GM18499 (cell line): Measurements from ENCODE around the gene KREMEN2.
"Not testable (repeated sequence)": the region's sequence is repeated elsewhere in the genome, so short reads cannot be mapped to it uniquely, and the experiment has no call there.

Experiments
- ATAC-seq: cut with Tn5 transposase; IDR thresholded peaks from one replicate; pipeline ENCODE4 v1.9.1; 2021; ENCODE audit warnings: moderate number of reproducible peaks; ENCODE audit not compliant: insufficient read depth, unreplicated experiment

Gene KREMEN2, protein sequence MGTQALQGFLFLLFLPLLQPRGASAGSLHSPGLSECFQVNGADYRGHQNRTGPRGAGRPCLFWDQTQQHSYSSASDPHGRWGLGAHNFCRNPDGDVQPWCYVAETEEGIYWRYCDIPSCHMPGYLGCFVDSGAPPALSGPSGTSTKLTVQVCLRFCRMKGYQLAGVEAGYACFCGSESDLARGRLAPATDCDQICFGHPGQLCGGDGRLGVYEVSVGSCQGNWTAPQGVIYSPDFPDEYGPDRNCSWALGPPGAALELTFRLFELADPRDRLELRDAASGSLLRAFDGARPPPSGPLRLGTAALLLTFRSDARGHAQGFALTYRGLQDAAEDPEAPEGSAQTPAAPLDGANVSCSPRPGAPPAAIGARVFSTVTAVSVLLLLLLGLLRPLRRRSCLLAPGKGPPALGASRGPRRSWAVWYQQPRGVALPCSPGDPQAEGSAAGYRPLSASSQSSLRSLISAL

DNA sequence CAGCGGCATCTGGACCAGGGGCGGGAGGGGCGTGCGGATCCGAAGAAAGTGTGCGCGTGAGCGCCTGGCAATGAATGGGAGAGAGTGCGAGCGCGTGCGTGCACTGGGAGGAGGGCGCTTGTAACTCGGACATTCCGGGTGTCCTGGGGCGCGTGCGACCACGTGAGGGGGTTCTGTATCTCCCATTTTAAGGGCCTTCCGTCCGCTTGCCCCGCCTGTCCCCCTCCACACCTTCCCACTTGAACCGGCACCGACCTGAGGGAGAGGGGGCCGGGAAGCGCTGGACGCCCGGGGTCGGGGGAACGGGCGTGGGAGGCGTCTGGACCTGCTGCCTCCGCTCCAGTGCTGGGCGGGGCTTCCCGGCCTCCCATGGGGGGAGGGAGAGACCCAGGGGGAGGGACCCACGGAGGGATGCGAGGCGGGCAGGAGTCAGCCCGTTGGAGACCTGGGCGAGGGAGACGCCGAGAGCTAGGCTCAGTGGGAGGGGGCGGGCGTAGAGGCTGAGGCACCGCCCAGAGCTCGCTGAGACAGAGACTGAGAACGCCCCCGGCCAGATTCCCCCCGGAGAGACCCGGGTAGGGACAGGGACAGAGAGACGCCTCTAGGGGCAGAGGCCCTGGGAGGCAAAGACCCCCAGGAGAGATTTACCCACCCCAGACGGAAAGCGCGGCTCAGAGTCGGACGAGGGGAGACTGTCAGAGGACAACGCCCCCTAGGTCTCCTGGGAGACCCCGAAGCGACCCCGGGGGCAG lies at the start of gene KREMEN2:
Gene KREMEN2, plus strand, starts transcription at position 553 of the 752 bp plus-strand sequence. CDS start 246 bp downstream, outside the sequence.
- no peak for ATAC-seq

DNA sequence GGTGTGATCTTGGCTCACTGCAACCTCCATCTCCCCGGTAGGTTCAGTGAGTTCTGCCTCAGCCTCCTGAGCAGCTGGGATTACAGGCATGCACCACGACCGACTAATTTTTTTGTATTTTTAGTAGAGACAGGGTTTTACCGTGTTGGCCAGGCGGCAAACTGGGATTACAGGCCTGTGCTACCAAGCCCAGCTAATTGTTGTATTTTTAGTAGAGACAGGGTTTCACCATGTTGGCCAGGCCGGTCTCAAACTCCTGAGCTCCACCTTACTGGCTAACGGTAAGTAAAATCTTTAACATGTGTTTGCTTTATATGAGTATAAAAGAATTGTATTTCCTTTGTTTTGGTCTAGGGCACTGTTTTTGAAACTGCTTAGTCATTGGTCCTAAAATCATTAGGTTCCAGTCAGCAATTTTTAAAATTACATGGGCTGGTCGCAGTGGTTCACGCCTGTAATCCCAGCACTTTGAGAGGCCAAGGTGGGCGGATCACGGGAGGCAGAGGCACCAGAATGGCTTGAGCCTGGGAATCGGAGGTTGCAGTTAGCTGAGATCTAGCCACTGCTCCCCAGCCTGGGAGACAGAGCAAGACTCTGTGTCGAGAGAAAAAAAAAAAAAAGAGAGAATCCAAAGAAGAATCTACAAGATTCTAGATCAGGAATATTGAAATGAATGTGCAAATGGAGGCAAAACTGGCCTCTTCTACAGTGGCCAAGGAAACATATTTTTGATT lies 48.7 kb upstream of the KREMEN2 start:
- ATAC-seq = no peak

DNA sequence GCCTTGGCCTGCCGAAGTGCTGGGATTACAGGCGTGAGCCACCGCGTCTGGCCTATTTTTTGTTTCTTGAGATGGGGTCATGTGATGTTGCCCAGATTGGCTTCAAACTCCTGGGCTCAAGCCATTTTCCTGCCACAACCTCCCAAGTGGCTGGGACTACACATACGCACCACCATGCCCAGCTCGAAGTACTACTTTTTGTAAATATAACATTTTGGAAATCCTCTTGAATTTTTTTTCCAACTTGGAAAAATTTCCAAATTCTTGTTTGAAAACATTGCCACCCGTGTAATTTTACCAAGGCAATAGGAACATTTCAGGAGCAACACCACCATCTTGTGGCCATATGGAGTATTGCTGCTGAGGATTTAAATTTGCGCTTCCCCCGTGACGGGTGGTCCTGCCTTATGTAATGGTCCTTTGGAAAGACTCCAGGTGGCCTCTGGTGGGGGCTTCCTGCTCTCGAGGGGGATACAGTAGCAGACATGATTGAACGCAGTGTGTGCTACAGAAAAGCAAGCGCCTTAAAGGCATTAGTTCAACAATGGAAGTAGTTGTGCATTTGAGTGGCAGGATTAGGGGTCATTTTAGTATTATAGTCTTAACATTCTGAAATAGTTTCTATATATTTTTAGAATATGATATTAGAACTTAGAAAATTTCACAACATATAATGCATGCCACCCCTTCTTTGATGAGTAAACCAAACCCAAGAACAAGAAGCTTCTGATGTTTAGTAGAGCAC lies 44.4 kb upstream of the KREMEN2 start:
- ATAC-seq = no peak

DNA sequence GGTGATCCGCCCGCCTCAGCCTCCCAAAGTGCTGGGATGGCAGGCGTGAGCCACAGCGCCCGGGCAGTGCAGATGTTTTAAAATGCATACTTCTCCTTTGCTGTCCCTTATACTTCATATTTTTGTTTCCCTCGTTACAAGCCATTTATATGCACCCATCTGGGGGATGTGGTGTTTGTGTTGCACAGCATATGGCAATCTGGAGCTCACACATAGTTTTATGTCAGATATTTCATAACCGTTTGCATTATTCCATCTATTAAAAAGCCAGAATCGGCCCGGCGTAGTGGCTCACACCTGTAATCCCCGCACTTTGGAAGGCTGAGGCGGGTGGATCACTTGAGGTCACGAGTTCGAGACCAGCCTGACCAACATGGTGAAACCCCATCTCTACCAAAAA lies 40.6 kb upstream of the KREMEN2 start:
- no peak for ATAC-seq

DNA sequence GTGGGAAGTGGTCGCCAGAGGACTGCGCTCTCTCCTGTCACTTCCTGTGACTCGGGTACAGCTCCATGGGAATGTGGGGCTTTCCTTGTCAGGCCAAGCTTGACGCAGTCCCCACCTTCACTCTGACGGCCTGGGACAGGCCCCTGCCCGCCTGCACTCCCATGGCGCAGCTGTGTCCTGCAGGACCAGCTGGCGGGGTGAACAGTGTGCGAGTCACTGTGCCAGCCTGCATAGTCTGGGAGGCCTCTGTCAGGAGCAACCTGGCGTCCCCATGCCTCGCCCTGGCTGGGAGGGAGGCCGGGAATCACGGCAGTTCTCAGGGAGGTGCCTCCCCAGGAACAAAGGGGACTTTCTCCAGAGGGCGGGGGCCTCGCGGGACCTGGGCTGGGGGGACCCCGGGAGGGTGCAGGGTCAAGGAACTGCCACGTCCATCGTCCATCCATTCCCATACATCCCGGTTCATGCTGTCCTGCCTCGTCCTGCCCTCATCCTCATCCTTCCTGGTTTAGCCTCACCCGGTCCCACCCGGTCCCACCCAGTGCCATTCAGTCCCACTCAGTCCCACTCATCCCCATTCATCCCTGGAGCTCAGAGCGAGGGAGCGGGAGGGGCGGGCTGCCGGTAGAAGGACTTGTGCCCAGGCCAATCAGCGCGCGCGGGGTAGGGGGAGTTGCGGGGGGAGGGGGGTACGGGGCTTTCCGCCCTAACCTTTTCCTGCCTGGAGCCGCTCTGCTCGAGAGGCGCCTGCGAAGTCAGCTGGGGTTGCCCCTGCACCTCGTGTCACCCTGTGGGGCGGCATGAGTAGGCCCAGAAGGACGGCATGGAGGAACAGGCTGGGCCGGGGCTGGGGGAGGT lies 38.9 kb upstream of the KREMEN2 start:
- ATAC-seq = no peak

DNA sequence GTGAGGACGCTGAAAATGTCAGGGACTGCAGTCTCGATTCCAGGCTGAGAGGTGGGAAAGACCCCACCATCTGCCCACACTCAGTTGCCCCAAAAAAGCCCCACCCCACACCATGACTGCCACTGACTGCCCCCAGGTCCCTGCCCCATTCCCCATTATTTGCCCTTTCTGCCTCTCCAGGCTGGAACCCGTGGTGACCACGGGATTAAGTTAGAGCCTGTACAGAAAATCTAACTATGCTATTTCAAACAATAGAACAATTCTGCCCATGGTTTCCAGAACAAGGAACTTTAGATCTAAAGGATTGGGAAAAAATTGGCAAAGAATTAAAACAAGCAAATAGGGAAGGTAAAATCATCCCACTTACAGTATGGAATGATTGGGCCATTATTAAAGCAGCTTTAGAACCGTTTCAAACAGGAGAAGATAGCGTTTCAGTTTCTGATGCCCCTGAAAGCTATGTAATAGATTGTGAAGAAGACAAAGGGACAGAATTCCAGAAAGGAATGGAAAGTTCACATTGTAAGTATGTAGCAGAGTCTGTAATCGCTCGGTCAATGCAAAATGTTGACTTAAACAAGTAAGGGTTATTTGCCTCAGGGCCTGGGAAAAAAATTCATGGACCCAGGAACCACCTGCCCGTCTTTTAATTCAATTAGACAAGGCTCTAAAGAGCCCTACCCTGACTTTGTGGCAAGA lies 38.0 kb upstream of the KREMEN2 start:
- ATAC-seq = no peak

DNA sequence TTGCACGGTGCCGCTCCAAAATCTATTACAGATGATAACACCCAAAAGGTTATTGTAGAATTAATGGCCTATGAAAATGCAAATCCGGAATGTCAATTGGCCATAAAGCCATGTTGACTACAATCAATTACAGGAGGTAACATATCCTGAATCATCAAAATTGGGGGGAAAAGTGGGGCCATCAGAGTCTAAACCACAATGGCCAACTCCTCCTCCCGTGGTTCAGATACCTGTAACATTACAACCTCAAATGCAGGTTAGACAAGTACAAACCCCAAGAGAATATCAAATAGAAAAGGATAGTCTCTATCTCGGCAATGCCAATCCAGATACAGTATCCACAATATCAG lies 37.5 kb upstream of the KREMEN2 start:
- ATAC-seq = no peak

DNA sequence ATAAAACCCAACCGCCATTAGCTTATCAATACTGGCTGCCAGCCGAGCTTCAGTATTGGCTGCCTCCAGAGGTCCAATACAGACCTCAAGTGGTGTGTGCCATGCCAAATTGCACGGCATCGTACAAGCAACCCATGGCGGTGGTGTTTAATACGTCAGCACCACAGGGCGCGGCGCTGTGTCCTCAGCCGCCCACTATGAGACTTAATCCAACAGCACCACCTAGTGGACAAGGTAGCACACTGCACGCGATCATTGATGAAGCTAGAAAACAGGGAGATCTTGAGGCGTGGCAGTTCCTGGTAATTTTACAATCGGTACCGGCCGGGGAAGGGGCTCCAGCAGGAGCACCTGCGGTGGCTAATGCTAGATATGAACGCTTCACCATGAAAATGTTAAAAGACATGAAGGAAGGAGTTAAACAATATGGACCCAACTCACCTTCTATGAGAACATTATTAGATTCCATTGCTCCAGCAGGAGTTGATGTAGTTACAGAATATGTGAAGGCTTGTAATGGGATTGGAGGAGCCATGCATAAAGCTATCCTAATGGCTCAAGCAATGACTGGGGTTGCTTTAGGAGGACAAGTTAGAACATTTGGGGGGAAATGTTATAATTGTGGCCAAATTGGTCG lies 36.9 kb upstream of the KREMEN2 start:
- ATAC-seq = no peak

DNA sequence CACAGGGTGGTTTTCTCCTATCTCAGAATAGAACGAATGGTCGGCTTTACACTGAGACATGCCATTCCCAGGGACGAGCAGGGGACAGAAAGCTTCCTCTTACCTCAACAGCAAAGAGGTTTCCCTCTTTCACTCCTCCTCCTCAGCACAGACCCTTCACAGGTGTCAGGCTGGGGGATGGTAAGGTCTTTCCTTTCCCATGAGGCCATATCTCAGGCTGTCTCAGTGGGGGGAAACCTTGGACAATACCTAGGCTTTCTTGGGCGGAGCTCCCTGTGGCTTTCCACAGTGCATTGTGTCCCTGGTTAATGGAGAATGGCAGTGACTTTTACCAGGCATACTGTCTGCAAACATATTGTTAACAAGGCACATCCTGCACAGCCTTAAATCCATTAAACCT lies 35.9 kb upstream of the KREMEN2 start:
- not testable (repeated sequence) for ATAC-seq

DNA sequence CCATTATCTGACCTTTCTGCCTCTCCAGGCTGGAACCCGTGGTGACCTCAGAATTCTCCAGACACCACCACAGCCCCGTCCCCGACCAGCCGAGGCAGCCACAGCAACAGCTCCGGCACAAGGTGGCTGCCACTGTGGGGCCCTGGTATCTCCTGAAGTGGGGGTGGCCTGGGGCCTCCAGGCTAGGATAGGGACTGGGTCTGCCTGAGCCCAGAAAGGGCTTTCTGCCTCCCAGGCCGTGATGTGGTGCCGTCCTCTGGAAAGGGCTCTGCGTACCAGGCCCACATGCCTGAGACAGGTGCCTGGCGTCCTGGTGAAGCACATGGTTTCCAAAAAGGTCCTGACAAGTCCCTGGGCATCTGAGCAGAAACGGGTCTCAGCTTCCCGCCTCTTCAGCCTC lies 35.3 kb upstream of the KREMEN2 start:
- no peak for ATAC-seq

DNA sequence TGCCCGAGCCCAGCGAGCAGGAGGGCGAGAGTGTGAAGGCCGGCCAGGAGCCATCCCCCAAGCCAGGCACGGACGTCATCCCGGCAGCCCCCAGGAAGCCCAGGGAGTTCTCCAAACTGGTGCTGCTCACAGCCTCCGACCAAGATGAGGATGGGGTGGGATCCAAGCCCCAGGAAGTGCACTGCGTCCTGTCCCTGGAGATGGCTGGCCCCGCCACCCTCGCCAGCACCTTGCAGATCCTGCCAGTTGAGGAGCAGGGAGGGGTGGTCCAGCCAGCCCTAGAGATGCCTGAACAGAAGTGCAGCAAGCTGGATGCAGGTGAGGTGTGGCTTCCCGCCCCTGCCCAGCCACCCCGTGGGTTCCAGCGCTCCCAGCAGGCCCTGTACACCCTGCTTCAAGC lies 34.4 kb upstream of the KREMEN2 start:
- no peak for ATAC-seq

DNA sequence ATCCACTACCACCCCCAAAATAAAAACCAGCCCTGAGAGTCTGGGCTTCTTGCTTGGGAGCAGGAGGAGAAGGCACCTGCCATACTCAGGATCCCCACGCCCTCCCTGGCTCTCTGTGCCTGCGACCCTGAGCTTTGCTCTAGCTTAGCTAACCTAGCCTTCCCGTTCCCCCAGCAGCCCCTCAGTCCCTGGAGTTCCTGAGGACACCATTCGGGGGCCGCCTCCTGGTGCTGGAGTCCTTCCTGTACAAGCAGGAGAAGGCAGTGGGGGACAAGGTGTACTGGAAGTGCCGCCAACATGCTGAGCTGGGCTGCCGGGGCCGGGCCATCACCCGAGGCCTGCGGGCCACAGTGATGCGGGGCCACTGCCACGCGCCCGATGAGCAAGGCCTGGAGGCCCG lies 33.8 kb upstream of the KREMEN2 start:
- no peak for ATAC-seq

DNA sequence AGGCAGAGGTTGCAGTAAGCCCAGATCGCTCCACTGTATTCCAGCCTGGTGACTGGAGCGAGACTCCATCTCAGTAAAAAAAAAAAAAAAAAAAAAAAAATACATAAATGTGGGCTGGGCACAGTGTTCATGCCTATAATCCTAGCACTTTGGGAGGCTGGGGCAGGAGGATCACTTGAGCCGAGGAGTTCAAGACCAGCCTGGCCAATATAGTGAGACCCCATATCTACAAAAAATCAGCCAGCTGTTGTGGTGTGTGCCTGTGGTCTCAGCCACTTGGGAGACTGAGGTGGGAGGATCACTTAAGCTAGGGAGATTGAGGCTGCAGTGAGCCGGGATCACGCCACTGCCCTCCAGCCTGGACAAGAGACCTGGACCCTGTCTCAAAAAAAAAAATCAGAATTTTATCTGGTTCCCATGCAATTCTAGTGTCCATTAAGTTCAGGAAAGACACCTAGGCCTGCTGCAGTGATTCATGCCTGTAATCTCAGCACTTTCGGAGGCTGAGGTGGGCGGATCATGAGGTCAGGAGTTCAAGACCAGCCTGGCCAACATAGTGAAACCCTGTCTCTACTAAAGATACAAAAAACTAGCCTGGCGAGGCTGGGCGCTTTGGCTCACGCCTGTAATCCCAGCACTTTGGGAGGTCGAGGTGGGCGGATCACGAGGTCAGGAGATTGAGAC lies 32.7 kb upstream of the KREMEN2 start:
- ATAC-seq = not testable (repeated sequence)

DNA sequence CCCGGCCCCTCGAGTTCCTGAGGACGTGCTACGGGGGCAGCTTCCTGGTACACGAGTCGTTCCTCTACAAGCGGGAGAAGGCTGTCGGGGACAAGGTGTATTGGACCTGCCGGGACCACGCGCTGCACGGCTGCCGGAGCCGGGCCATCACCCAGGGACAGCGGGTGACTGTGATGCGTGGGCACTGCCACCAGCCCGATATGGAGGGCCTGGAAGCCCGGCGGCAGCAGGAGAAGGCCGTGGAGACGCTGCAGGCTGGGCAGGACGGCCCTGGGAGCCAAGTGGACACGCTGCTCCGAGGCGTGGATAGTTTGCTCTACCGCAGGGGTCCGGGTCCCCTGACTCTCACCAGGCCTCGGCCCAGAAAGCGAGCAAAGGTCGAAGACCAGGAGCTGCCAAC lies 30.9 kb upstream of the KREMEN2 start:
- no peak for ATAC-seq

DNA sequence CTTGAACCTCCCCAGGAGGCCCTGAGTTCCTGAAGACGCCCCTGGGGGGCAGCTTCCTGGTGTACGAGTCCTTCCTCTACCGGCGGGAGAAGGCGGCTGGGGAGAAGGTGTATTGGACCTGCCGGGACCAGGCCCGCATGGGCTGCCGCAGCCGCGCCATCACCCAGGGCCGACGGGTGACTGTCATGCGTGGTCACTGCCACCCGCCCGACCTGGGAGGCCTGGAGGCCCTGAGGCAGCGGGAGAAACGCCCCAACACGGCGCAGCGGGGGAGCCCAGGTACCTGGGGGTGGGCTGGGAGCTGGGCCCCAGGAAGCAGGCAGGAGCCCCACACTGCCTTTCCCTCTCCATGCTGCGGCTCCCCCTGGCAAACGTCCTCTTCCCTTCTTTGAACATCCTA lies 30.4 kb upstream of the KREMEN2 start:
- no peak for ATAC-seq

DNA sequence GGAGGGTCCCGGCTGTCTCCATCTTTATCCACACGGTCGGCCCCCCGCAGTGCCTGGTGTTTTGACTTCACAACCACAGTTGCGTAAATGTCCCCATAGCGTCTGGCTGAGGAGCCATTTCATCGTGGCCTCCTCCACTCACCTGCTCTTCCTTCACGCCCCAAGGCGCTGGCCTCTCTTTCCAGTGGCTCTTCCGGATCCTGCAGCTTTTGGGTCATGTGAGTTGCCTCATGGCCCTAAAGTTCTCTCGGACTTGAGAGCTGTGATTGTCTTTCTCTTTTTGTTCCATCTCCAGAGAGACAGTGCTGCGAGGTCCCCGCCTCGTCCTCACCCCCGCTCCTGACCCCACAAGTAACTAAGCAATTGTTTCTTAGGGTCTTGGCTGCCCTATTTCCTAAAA lies 29.6 kb upstream of the KREMEN2 start:
- no peak for ATAC-seq

DNA sequence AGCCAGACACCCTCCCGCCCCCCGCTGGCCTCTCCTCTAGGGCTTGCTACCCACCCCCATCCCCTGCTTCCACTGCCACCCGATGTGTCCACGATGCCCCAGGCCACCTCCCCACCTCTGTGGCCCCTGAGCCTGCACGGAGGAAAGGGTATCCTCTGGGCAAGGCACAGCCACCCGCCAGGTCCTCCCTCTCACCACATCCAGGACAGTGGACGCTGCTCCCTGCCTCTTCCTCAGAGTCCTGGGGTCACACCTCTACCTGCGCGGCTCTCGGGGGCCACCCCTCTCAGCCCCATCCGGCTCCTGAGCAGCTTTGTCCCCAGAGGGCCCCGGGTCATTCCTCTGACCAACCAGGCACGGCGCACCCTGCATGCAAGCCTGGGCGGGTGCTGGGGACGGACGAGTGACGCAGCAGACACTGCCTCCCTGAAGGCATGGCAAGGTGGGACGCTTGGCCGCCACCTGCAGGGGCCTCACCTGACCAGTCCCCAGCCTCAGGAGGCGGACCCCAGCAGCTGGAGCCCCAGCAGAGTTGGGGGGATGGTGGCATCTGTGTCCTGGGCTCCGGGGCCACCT lies 27.6 kb upstream of the KREMEN2 start:
- no peak for ATAC-seq
